Measurements from ENCODE around the gene MYT1.
"Not testable (repeated sequence)": the region's sequence is repeated elsewhere in the genome, so short reads cannot be mapped to it uniquely, and the experiment has no call there.

Gene MYT1

GRCh38 chr20:64166721-64167615 is 2.7 kb downstream of the MYT1 start:
- no peak for DNase-seq (ENCODE audit: low read depth in 2 of 3, low spot score in 2 of 3)

- DNase-seq (ENCODE audit: low read depth in 2 of 3, low spot score in 2 of 3): no peak
Measured at GRCh38 chr20:64167676-64168075, 3.4 kb downstream of the MYT1 start.

- no peak for DNase-seq (ENCODE audit: low read depth in 2 of 3, low spot score in 2 of 3)
Measured at GRCh38 chr20:64168381-64169090, 4.3 kb downstream of the MYT1 start.

- DNase-seq (ENCODE audit: low read depth in 2 of 3, low spot score in 2 of 3): no peak
Measured at GRCh38 chr20:64169091-64169560, 4.9 kb downstream of the MYT1 start.

- no peak for DNase-seq (ENCODE audit: low read depth in 2 of 3, low spot score in 2 of 3)
Measured at GRCh38 chr20:64171211-64171610, 7.0 kb downstream of the MYT1 start.

GRCh38 chr20:64173116-64173515 is 8.9 kb downstream of the MYT1 start:
- DNase-seq (ENCODE audit: low read depth in 2 of 3, low spot score in 2 of 3): no peak

- no peak for DNase-seq (ENCODE audit: low read depth in 2 of 3, low spot score in 2 of 3)
Measured at GRCh38 chr20:64176551-64176950, 12.3 kb downstream of the MYT1 start.

GRCh38 chr20:64176971-64177370 is 12.7 kb downstream of the MYT1 start:
- no peak for DNase-seq (ENCODE audit: low read depth in 2 of 3, low spot score in 2 of 3)

GRCh38 chr20:64177384-64177783 is 13.1 kb downstream of the MYT1 start:
- DNase-seq (ENCODE audit: low read depth in 2 of 3, low spot score in 2 of 3): no peak

GRCh38 chr20:64177787-64178186 is 13.5 kb downstream of the MYT1 start:
- DNase-seq (ENCODE audit: low read depth in 2 of 3, low spot score in 2 of 3): no peak

- not testable (repeated sequence) for DNase-seq (ENCODE audit: low read depth in 2 of 3, low spot score in 2 of 3)
Measured at GRCh38 chr20:64178925-64179324, 14.7 kb downstream of the MYT1 start.

GRCh38 chr20:64179805-64180204 is 15.6 kb downstream of the MYT1 start:
- DNase-seq (ENCODE audit: low read depth in 2 of 3, low spot score in 2 of 3): no peak

GRCh38 chr20:64180673-64181072 is 16.4 kb downstream of the MYT1 start:
- DNase-seq (ENCODE audit: low read depth in 2 of 3, low spot score in 2 of 3): no peak

GRCh38 chr20:64181391-64181790 is 17.1 kb downstream of the MYT1 start:
- DNase-seq (ENCODE audit: low read depth in 2 of 3, low spot score in 2 of 3): no peak

GRCh38 chr20:64182146-64182865 is 18.1 kb downstream of the MYT1 start:
- DNase-seq (ENCODE audit: low read depth in 2 of 3, low spot score in 2 of 3): no peak

GRCh38 chr20:64183313-64183712 is 19.1 kb downstream of the MYT1 start:
- no peak for DNase-seq (ENCODE audit: low read depth in 2 of 3, low spot score in 2 of 3)

GRCh38 chr20:64184795-64185194 is 20.5 kb downstream of the MYT1 start:
- no peak for DNase-seq (ENCODE audit: low read depth in 2 of 3, low spot score in 2 of 3)

GRCh38 chr20:64185276-64185900 is 21.1 kb downstream of the MYT1 start:
- DNase-seq (ENCODE audit: low read depth in 2 of 3, low spot score in 2 of 3): no peak

- no peak for DNase-seq (ENCODE audit: low read depth in 2 of 3, low spot score in 2 of 3)
Measured at GRCh38 chr20:64186071-64186598, 21.9 kb downstream of the MYT1 start.

GRCh38 chr20:64187213-64187612 is 23.0 kb downstream of the MYT1 start:
- not testable (repeated sequence) for DNase-seq (ENCODE audit: low read depth in 2 of 3, low spot score in 2 of 3)

- no peak for DNase-seq (ENCODE audit: low read depth in 2 of 3, low spot score in 2 of 3)
Measured at GRCh38 chr20:64188091-64188490, 23.8 kb downstream of the MYT1 start.

Measured in activated CD8-positive, alpha-beta memory T cell treated with anti-CD3 and anti-CD28 coated beads for 48 hours (primary cell).